ENCODE measurements around the gene ERCC6.
A peak's percentile ranks its signal among the peaks of the same experiment; 100 is the strongest.

Gene ERCC6

DNA sequence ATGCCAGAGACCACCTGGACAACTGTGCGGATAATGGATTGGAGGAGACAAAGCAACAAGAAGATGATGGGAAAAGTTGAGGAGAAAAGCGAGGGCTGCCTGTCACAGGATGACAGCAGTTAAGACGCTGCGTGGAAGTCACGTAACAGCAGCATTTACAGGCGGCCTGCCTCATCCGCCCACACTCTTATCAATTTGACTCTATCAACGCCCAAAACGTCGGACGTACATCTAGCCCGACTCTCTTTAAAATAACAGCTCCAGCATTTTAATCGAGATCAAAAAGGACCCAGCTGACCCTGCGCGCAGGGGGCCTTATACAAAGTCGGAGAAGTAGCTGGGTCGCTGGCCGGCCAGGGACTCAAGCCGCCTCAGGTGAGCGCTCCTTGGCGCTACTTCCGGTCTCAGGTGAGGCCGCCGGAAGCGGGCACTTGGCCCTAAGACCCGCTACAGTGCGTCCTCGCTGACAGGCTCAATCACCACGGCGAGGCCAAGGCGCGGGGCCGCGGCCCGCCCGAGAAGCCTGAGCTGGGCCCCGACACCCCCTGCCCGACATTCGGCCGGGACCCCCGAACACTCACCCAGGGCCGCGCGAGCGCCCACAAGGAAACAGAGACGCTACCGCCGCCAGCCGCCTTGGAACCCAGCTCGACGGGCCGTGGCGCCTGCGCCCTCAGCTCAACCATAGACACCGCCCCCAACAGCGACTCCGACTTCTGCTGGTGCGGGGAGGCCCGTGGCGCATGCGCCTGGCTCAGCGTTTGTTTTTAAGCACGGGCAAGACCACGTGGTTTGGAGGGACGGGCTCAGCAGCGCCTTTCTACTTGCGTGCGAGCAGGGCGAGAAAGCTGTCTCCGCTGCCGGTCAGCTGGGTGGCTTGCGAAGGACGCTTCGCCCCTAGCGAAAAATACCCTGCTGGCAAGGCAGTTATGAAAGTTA, at the start of gene ERCC6:
TSS of gene ERCC6 (minus strand) at position 741 of the 939 bp plus-strand sequence.
- DNase-seq, result peak; percentile 90

DNA sequence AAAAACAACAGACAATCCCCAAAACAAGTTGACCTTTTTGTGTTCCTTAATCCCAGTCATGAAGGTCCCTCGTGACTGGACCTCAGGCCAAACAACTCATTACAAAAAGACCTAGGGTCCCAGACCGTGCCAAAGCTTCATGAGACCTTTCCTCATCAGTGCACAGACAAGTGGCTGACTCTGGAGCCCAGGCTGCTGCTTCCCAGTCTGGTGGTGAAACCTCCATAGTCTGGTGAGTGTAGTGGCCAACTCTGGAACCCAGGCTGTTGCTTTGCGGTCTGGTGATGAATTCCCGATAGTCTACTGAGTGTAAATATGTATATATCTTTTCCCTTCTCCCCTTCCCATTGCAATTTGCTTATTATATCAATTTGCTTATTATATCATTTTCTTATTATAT, 49.1 kb upstream of the ERCC6 start:
- no peak for DNase-seq

DNA sequence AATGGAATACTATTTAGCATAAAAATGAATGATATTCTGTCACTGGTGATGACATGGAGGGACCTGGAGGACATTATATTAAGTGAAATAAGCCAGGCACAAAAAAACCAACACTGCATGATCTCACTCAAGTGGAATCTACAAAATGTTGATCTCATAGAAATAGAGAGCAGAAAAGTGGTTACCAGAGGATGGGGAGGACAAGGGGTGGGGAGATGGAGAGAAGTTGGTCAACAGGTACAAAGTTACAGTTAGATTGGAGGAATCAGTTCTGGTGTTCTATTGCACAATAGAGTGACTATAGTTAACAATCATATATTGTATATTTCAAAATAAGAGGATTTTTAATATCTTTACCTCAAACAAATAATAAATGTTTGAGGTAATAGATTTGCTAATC, 46.5 kb upstream of the ERCC6 start:
- DNase-seq, result no peak

DNA sequence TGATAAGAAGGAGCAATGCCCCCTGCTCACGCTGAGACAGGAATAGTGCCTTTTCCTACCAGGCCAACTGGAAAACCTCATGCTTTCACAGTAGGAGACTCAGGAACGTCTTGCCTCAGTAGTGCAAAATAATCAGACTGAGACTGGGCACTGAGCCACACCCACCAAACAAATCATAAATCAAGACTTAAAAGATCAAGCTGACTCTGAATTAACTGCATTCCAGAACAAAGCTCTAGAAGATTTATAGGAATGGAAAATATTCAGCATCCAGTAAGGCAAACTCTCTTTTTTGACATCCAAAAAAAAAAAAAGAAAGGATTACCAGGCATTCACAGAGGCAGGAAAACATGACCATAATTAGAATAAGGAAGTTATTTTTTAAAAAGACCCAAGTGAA, 40.7 kb upstream of the ERCC6 start:
- DNase-seq, result no peak

DNA sequence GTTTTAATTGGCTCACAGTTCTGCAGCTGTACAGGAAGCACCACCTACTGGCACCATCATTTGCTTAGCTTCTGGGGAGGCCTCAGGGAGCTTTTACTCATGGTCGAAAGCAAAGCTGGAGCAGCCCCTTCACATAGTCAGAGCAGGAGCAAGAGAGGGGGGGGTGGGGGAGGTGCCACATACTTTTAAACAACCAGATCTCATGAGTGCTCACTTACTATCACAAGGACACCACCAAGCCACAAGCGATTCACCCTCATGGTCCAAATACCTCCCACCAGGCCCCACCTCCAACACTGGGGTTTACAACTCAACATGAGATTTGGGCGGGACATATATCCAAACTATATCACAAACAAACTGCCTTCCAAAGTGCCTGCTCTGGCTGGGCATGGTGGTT, 39.5 kb upstream of the ERCC6 start:
- no peak for DNase-seq

DNA sequence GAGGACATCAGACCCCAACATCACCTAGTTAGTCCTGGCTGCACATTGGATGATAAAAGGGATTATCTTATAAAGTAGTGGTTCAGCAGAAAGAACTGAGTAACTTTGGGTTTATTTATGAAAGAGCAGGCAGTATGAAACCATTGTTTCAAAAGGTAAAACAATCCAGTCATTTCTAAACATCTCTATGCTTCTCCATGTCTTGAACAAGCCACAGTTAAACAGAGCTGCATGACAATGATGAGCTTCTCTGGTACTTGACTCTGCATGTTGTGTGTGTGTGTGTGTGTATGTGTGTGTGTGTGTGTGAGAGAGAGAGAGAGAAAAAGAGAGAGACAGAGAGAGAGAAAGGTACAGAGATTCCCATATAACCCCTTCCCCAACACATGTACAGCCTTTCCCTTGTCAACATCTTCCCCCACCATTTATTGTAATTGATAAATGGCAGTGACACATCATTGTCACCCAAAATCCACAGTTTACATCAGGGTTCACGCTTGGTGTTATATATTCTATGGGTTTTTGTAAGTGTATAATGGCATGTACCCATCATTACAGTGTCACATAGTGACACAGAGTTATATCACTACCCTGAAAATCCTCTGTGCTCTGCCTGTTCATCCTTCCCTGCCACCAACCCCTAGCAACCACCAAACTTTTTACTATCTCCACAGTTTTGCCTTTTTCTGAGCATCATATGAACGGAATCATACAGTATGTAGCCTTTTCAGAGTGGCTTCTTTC, 38.4 kb upstream of the ERCC6 start:
- no peak for DNase-seq

DNA sequence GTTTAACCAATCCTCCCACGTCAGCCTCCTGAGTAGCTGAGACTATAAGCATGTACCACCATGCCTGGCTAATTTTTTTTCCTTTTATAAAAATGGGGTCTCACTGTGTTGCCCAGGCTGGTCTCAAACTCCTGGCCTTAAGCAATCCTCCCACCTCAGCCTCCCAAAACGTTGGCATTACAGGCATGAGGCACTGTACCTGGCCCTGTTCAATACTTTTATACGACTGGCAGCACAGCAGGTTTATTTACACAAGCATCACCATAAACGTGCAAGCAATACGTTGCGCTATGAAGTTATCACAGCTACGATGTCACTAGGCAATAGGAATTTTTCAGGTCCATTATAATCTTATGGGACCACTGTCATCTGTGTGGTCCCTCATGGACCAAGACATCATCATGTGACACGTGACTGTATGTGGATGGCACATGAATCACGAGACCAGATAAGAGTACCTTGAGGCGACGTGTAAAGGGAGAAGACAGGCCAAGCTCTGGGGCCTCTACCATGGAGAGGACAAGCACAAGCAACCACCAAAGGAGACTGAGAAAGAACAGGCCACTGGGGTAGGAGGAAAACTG, 36.7 kb upstream of the ERCC6 start:
- DNase-seq, result no peak

DNA sequence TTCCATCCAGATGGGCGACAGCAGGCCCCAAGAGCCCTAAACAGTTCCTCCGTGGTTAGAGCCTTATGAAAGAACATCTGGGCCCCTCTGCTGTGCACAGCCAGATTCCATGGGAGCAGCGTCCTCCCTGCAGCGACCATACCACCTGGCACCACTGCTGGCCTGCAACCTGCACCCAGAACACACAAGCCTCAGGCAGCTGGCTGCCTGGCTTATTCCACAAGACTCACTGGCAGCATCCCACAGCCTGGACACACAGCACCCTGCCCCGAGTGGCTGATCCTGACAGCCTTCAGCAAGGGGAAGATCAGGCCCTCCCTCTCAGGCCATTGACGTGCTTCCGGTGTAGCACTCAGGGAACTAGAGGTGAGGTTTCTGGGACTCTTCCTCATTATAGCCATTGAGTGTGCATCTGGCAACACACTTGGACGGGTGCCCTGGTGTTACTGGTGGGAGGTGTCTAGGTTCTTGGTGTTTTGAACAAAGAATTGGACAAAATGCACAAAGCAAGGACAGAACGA, 33.7 kb upstream of the ERCC6 start:
- no peak for DNase-seq

DNA sequence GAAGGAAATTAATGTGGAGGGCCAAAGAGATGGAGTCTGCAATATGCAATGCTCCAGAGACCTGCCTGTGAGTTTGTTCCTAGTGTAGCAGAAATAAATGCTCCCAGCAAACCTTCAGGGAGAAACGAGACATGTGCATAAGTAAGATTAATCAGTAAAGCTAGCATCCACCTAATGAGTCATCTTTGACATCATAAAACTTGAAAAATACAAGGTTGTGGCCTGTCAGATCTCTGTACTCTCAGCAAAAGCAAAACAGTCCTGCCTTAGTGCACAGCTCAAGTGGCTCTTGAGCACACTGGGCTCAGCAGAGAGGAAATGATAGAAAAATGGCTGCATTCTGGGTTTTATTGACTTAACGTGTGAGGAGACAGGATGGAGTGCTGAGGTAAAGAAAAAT, 32.5 kb upstream of the ERCC6 start:
- DNase-seq, result no peak

DNA sequence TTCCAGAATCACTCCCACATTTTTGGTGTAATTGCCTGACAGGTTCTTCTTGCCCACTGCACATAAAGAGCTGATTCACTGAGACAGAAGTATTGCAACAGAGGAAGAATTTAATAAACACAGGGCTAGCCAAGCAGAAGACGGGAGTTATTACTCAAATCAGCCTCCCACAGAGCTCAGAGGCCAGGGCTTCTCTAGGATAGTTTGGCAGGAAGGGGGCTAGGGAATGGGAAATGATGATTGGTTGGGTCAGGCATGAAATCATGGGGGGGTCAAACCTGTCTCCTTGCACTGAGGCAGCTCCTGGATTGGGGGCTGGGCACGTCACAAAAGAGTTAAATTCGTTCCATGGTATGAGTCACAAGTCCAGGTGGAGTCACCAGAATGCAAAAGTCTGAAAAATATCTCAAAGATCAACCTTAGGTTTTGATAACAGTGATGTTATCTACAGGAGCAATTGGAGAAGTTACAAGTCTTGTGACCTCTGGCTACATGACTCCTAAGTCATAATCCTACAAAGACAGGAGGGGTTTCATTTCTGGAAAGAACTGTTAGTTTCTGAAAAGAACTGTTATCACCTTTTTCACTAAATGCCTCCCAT, 30.2 kb upstream of the ERCC6 start:
- no peak for DNase-seq

DNA sequence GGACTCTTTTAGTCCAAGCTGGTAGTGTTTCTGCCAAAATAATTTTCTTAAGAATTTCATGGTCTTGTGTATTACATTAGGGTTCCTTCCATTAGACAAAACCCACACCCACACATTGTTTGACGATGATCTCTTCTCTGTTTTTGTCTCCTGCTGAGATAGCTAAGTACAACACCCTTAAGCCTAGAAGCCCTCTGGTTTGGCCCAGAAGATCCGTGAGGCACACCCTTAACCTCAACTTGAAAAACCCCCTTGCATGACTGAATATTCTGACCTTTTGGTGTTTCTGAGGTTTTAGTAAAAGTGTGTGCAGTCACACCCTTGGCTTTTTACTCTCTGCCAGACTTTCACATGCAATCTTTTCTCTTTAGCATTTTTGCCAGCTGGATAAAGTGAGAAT, 29.3 kb upstream of the ERCC6 start:
- DNase-seq, result no peak

DNA sequence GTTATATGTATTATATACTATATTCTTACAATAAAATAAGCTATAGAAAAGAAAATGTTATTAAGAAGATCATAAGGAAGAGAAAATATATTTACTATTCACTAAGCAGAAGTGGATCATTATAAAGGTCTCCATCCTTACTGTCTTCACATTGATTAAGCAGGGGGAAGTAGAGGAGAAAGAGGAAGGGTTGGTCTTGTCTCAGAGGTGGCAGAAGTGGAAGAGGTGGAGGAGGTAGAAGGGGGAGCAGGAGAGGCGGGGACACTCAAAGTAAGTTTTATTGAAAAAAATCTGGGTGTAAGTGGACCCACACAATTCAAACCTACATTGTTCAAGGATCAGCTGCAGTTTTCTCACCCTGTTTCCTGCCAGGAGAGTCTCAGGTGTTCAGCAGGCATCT, 28.9 kb upstream of the ERCC6 start:
- DNase-seq, result no peak

DNA sequence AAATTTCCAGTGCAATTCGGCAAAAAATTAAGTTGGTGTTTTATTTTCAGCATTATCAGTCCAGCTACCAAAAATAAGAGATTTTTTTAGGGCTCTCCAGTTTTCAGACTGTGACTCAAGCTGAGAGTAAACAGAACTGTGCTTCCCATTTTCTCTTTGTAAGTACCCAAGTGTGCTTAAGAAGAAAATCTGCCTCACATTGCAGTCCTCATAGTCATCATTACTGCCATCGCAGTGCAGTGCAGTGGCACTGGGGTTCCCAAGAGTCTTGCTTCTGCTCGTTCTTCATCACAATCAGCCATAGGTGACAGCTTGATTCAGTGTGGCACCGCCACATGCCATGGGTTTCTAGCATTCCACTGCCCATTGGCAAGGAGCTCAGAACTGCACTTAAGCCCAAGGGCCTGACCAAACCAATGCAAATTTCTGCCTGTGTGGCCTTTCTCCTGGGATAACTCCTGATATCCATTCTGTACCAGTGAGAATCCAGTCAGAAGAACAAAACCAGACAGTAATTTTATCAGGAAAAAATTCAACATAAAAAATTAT, 25.6 kb upstream of the ERCC6 start:
- DNase-seq, result no peak

DNA sequence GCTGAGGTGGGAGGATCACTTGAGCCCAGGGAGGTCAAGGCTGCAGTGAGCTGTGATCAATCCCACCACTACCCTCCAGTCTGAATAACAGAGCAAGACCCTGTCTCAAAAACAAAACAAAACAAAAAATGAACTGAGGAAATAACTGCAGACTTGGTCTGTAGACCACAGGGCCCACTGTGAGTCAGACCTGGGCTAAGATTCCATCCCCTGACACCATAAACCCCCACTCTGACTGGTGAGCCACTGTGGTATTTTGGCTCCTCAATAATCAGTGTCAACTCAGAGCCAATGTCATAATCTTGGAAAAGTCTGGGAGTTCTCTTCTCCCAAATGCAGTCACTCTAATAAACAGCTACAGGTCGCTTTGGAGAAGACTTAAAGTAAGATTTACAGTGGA, 24.0 kb upstream of the ERCC6 start:
- no peak for DNase-seq

DNA sequence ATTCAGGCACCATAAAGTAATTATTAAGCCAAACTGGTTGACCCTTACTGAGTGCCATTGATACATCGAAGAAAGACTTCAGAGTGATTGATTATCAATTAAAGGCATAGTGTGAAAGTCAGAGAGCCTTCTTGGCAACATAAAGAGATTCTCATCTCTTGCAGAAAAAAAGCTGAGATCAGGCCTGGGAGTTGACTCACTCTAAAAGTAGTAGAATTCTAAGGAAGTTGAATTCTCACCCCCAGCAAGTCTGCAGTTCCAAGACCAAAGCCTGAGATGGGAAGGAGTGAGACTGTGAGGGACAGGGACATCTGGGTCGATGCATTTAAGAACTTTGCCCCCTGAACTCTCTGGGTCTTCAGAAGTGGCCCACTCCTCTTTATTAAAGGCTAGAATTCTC, 21.6 kb upstream of the ERCC6 start:
- DNase-seq, result no peak

DNA sequence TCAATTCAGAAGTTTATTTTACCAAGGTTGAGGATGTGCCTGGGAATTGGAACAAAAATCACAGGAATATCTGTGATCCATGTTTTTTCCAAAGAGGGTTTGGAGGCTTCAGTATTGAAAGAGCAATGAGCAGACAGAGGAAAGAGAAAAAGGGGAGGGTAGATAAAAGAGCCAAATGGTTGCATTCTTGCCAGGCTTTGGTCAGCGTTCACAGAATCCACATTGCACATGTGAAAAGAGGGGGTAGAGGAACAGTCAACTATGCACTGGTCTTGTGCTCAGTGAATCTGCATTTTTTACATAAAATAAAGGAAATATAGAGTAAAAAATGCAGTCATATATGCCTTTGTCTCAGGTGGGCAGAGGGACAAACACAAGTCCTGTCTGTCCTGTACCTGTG, 20.6 kb upstream of the ERCC6 start:
- no peak for DNase-seq

DNA sequence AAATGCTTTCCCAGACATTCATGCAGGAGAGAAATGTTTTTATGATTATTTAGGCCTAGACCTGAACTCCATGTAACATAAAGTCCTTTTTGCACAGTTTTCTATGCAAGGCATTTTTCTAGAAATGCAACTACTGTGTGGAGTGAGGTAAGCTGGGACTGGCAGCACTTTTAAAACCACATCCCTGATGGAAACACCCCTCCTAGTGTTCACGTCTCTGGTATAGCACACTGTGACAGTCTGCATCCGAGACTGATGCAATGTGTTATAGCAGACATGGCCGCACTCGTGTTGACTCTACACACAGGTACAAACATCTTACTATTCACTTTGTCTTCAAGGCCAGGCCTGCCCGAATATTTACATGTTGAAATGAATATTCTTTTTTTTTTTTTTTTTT, 19.3 kb upstream of the ERCC6 start:
- no peak for DNase-seq

DNA sequence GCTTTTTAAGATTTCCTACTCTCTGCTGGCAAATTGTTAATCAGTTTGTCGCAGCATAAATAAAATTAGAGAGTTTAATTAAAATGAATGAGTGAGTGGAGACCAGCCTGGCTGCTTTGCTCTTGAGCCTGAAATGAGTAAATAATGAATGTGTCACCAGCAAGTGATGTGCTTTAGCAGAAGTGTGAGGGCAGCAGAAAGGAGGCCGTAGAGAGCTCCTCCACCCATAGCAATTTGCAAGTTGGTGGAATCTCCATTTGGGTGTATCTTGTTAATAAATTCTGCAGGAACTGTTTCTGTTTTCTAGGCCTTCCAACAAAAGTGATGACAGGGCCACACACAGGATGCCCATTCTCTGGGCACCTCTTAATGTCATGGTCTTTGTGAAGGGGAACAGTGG, 18.8 kb upstream of the ERCC6 start:
- DNase-seq, result no peak

DNA sequence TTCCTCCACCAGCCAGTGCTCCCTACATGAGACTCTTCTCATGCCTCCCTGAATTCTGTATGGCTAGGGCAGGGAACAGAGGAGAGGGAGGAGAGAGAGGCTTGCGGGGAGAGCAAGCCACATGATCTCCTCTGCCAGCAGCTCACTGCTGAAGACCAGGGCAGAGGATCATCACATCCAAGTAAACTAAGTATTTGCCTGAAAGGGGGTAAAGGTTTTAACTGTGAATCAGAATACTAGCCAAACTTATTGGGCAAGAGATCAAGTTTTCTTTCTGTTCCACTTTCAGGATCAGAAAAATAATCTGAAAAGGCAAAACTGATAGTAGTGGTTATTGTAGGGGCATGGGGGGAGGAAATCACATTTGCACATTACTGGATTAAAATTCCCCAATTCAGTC, 17.8 kb upstream of the ERCC6 start:
- no peak for DNase-seq

DNA sequence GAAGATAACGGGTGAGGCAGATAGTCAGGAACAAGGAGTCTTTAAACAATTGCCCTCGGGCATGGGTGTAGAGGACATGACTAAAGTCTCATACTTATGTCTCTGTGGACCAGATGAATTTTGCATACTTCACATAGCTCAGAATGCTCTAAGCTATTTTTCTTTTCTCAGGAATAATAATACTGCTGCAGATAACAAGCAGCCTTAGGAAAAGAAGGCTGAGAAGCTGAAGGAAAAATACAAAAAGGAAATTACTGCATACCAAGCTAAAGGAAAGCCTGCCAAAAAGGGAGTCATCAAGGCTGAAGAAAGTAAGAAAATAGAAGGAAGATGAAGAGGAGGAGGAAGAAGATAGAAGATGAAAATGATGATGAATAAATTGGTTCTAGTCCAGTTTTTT, 13.4 kb upstream of the ERCC6 start:
- DNase-seq, result no peak

DNA sequence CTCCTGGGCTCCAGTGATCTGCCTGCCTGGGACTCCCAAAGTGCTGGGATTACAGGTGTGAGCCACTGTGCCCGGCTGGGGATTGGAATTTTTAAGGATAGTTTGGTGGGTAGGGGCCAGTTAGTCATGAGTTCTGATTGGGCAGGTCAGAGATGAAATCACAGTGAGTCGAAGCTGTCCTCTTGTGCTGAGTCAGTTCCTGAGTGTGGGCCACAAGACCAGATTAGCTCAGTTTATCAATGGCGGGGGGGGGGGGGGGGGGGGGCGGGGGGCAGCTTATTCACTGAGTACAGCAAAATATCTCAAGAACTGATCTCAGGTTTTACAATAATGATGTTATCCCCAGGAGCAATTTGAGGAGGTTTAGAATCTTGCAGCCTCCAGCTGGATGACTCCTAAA, 11.6 kb upstream of the ERCC6 start:
- no peak for DNase-seq

DNA sequence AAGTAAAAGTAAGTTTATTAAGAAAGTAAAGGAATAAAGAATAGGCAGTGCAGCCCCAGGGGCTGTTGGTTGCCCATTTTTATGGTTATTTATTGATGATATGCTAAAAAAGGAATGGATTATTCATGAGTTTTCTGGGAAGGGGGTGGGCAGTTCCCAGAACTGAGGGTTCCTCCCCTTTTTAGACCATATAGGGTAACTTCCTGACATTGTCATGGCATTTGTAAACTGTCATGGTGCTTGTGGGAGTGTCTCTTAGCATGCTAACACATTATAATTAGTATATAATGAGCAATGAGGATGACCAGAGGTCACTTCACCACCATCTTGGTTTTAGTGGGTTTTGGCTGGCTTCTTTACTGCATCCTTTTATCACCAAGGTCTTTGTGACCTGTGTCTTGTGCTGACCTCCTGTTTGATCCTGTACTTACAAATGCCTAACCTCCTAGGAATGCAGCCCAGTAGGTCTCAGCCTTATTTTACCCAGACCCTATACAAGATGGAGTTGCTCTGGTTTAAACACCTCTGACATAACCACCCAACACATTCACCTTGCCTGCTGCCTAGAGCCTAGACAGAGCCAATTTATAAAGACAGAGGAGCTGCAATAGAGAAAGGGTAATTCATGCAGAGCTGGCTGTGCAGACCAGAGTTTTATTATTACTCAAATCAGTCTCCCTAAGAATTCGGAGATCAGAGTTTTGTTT, 10.9 kb upstream of the ERCC6 start:
- DNase-seq, result no peak

Measured in NCI-H2227 treated with DMSO at 0.1 percent for 48 hours (cell line).